ENCODE data around the gene CAPN2.
"Not testable (repeated sequence)": the region's sequence is repeated elsewhere in the genome, so short reads cannot be mapped to it uniquely, and the experiment has no call there.

The CAPN2 gene

GRCh38 chr1:223740038-223740736 lies 27.8 kb downstream of the CAPN2 start:
- not testable (repeated sequence) for DNase-seq

DNA sequence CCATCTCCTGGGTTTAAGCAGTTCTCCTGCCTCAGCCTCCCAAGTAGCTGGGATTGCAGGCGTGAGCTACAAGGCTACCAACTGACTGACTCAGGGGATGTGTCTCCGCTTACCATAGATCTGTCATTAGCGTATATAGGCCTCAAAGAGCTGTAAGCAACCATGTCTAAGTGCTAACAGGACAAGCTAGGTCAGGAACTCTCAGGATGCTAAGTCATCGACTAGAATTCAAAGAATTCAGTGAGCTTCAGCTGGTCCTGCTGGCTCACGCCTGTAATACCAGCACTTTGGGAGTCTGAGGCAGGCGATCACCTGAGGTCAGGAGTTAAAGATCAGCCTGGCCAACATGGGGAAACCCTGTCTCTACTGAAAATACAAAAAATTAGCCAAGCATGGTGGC lies 29.5 kb downstream of the CAPN2 start:
- no peak for DNase-seq

DNA sequence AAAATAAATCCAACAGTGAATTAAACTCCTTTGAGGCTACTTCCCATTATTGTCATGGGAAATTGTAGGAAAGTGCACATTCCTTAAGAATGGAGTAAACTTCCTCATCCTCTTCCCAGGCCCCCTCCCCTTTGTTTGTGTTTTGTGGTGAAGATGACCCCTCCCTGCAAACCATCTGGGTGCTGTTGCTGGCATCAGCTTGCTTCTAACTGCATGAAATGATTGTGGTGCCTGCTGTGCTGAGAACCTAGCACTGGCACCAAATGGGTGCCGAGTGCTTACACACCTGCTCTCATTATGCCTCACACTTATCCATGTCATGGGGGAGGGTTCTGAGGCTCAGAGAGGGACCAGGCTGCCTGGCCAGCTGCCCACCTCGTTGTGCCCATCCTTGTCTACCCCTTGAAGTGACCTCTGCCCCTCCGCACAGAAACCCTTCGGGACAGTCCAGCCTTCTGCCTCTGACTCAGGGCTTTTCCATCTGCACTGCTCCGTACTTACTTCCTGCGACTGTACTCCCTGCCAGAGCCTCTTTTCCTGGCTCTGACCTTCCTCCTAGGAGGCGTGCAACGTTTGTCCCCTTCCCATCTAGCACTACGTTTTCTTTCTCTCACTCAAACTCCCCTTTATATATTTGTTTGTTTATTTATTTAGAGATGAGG lies 30.6 kb downstream of the CAPN2 start:
- no peak for DNase-seq

- no peak for DNase-seq
These were observed 33.4 kb downstream of the CAPN2 start for GRCh38 chr1:223745731-223746130.

DNA sequence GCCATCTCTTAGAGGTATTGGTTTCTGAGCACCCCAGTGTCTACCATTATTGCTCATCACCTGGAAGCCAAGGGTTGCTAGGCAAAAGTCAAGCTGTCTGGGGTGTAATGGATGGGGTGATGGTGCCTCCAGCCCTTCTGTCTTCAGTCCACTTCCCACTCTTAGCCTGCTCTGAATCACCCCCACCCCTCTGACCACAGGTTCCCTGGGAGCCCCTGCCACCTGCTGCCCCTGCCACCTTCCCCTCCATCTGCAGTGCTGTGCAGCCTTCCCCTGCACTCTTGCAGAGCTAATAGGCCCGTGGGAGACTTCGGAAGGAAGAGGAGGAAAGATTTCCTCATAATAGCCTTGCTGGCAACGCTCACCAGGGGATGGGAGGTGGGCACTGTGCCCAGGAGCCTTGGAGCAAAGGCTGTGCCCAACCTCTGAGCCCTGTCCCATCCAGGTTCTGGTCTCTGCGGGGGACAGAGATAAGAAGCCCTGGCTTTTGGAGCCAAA lies 35.5 kb downstream of the CAPN2 start:
- DNase-seq = no peak

DNA sequence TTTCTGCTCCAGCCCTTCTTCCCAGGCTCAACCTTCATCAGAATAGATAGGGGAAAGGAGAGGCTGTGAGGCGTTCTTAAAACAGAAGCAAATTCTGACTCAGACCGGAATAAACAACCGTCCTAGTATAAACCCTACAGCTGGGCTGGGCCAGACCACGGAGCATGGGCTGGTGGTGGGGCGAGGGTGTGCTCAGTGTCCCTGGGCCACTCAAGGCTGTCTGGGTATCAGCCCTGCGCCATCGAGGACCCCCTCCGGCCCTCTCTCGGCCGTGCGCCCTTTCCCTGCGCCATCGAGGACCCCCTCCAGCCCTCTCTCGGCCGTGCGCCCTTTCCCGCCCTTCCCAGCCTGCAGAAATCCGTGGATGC lies 36.0 kb downstream of the CAPN2 start:
- DNase-seq = no peak

DNA sequence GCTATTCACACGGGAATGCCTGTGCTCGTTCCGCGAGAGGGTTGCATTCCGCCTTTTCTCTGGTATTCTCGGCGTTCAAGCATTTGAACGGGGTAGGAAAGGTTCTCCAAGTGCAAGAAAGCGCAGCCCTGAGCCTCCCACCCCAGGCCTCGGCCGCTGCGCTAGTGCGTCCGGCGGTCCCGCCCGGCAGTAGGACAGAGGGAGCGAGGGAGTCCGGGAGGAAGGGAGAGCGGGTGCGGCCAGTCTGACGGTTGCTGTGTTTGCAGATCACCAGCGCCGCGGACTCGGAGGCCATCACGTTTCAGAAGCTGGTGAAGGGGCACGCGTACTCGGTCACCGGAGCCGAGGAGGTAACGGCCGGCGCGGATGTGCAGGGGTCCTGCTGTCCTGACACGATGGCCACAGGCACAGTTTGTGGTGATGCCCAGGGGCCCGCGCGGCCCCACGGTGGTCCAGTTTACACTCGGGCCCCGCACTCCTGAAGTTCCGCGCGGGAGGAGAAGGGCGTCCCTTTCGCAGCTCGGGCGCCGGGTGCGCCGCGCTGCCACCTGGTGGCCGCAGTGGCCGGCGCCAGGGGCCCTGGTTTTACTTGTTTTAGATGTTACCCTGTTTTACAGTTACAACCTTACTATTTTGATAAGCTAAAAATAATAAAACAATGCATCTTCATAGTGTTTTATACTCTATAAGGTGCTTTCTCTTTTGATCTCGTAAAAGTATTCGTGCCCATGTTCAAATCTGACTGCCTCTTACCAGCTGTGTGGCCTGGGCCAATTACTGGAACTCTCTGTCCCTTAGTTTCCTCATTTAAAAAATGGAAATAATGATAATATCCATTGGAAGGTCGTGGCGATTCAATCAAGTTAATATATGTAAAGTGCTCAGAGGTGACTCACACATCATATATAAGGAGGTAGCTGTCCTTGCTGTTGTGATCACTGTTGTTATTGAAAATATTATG lies 36.7 kb downstream of the CAPN2 start:
- DNase-seq = peak; percentile 65 to 71

- no peak for DNase-seq
These were observed 38.6 kb downstream of the CAPN2 start for GRCh38 chr1:223750730-223751570.

DNA sequence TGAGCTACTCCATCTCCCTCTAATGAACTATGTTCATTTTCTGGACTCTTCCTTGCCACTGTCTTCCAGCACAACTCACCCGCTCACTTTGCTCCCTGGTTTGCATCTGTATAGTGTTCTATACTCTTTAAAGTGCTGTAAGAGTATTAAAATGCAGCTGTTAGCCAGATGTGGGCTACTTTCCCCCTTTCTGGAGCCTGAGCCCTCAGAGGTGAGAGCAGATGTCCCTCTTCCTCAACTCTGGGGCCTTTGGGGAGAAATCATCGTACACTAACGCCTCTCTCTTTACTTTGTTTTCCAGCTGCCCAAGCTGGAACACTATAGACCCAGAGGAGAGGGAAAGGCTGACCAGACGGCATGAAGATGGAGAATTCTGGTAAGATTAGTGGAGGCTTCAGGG lies 39.4 kb downstream of the CAPN2 start:
- no peak for DNase-seq

DNA sequence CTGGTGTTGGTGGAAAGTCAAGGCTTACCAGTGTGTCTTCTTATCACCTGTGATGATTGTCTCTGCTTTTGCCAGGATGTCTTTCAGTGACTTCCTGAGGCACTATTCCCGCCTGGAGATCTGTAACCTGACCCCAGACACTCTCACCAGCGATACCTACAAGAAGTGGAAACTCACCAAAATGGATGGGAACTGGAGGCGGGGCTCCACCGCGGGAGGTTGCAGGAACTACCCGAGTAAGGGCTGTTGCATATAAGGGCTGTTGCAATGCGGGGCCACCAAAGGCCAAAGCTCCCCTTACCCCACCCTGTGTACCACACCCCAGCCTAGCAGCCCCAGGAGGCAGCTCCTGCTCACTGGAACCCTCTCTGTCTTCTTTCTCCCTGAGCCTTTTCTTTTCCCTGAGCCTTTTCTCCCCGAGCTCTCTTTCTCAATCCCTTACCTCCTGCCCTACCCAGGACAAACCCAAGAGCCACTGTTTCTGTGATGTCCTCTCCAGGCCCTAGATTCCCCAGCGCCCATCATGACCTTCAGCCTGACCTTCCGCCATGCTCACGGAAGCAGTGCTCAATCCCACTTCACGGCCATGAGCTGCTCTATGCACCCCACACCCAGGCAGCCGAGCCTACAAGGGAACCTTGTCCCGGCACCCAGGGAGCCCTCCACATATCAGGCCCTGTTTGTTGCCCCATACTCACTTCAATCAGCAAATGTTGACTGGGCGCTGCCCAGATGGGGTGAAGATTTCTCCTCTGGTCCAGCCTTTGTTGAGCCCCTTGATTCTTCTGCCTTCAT lies 40.6 kb downstream of the CAPN2 start:
- no peak for DNase-seq

DNA sequence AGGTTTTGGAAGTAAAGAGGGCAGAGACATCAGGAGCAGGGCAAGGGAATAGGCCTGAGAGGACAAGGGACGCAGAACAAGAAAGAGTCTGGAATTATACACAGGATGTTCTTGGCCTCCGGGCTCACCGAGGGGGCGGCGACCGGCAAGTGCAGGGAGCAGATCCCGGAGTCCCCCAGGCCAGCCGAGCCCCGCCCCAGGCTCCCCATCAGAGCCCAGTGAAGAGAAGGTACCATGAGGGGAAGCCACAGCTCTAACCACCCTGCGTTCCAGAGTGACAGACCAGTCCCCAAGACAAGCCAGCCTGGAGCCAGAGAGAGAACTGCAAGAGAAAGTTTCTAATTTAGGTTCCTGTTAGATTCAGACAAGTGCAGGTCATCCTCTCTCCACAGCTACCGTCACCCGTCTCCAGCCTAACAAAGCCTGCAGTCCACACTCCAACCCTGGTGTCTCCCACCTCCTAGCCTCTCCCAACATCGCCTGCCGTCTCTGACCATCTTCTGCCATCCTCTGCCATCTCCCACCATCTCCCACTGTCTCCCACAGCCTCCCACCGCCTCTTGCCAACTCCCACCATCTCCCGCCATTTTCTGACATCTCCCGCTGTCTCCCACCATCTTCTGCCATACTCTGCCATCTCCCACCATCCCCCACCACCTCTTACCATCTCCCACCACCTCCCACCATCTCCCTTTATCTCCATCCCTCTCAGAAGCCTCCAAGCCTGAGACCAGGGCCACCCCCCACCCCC lies 42.5 kb downstream of the CAPN2 start:
- DNase-seq = no peak

GRCh38 chr1:223755432-223755792 lies 43.1 kb downstream of the CAPN2 start:
- no peak for DNase-seq

DNA sequence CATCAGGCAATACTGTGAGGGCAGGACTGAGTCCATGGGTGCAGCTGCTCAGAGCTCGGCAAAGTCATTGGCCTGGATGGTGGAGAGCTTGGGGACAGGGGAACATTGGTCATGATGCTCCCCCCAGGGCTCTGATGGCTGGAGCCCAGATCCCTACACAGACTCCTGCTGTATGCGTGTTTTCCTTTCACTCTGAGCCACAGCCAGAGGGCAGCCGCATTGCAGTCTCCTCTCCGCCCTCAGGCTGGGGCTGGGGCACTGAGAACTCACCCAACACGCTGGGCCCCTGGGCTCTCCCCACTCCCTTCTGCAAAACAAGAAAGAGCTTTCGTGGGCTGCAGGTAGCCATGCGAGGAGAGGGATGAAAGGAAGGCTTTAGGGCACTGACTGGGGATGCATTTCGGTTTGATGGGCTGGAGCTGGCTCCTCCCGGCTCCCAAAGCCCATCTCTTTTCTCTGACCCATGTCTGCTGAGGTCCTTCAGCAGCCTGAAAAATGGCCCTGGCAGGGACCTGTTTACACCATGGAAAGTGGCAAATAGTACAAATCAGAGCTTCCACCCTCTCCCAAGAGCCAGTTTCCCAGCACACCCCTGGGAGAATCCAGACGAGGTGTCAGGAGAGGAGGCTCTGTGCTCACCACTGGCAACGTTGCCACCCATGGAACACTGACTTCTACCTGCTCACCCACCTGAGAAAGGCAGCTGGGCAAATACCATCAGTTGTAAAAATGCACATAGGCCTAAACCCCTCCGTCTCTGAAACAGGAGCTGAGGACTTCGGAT lies 43.8 kb downstream of the CAPN2 start:
- DNase-seq = no peak

- DNase-seq = no peak
These were observed 44.7 kb downstream of the CAPN2 start for GRCh38 chr1:223756806-223757700.

- DNase-seq = no peak
These were observed 46.4 kb downstream of the CAPN2 start for GRCh38 chr1:223758734-223759133.

DNA sequence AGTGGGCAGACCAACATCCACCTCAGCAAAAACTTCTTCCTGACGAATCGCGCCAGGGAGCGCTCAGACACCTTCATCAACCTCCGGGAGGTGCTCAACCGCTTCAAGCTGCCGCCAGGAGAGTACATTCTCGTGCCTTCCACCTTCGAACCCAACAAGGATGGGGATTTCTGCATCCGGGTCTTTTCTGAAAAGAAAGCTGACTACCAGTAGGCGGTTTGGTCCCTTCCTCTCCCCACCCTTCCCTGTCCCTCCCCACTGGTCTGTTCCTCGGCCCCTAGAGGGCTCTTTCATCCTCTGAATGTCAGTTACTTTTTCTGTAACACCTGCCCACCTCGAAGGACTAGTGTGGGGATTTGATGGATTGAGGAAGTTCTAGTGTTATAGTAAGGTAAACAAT lies 46.9 kb downstream of the CAPN2 start:
- no peak for DNase-seq

GRCh38 chr1:223760833-223761232 lies 48.5 kb downstream of the CAPN2 start:
- DNase-seq = no peak

DNA sequence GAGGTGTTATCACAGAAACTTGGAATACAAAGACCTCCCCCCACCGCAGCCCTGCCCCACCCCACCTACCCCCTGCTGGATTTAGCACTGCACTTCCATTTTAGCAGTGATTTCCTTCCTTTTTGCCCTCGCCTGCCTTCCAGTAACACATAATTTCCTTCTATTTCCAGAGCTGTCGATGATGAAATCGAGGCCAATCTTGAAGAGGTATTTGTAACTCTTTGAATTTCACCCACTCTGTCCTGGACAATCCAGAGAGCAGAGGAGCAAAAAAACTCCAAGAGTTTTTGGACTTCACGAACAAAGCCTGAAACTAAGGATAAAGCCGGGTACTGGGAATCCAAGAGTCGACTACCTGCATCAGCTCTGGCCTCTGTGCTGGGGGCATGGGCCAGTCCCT lies 49.1 kb downstream of the CAPN2 start:
- no peak for DNase-seq

DNA sequence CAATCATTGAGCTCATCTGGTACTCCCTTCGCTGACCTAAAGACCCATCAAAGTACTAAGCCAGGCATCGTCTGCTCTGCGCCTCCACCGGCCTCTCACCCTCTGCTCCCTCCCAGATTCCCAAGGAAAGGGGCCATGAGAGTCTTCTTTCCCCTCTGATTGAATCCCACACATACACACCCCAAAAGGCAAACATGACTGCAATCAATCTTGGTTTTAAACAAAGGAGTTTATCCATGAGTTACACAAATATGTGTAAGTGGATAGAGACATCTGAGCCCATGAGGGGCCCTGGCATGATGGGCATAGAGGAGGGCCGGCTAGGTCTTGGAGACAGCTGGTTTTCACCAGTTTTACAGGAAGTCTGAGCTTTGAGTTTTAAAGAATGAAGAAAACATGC lies 50.9 kb downstream of the CAPN2 start:
- DNase-seq = no peak

Measured in CD4-positive, alpha-beta T cell treated with Interleukin-1 beta for 1 hour (primary cell).